GM12891 (cell line): ENCODE measurements around the gene TFAP2D.

Source experiments
- DNase-seq: peaks from one replicate; pipeline ENCODE4 v3.0.0; 2011; ENCODE audit warnings: low spot score; ENCODE audit not compliant: insufficient read length
- FAIRE-seq: peaks from 2 replicates; lab custom pipeline; 2011; peaks lifted over from hg19 to GRCh38; lab: Jason Lieb, UNC
- PAX5 ChIP-seq: IDR thresholded peaks from 2 replicates; pipeline ENCODE4 v1.6.1; 2011; ENCODE audit warnings: low read length, moderate library complexity, mild to moderate bottlenecking; ENCODE audit not compliant: insufficient read depth, severe bottlenecking
- POLR2A ChIP-seq: IDR thresholded peaks from 2 replicates; pipeline ENCODE4 v1.6.1; 2011; ENCODE audit warnings: low read depth, low read length, control low read depth
- POLR2AphosphoS5 ChIP-seq: IDR thresholded peaks from 2 replicates; pipeline ENCODE4 v1.6.1; 2011; ENCODE audit warnings: low read depth, low read length, control low read depth
- POU2F2 ChIP-seq: IDR thresholded peaks from 2 replicates; pipeline ENCODE4 v1.6.1; 2011; ENCODE audit warnings: low read depth, mild to moderate bottlenecking, control low read depth, low read length, moderate library complexity
- SPI1 ChIP-seq: IDR thresholded peaks from 2 replicates; pipeline ENCODE4 v1.6.1; 2011; ENCODE audit warnings: low read depth, low read length, control low read depth
- TAF1 ChIP-seq: IDR thresholded peaks from 2 replicates; pipeline ENCODE4 v1.6.1; 2011; ENCODE audit warnings: low read depth, low read length, control low read depth

TFAP2D gene

GRCh38 chr6:50816115-50816675, 102.9 kb downstream of the TFAP2D start:
- TF ChIP-seq POU2F2 (no peak), POLR2AphosphoS5 (no peak), SPI1 (no peak), POLR2A (no peak)
- DNase-seq (peak; percentile 37), FAIRE-seq (no peak)

GRCh38 chr6:50816947-50817645, 103.8 kb downstream of the TFAP2D start:
- FAIRE-seq (no peak), DNase-seq (no peak)
- no peak for TF ChIP-seq SPI1
- no peak for TF ChIP-seq POLR2AphosphoS5
- TF ChIP-seq TAF1 = no peak
- no peak for TF ChIP-seq POU2F2
- TF ChIP-seq PAX5 = no peak
- TF ChIP-seq POLR2A = no peak

- FAIRE-seq = no peak
- no peak for TF ChIP-seq PAX5
- TF ChIP-seq TAF1 = no peak
- TF ChIP-seq POU2F2 = no peak
- DNase-seq = no peak
These were observed 104.3 kb downstream of the TFAP2D start for GRCh38 chr6:50817646-50817950.

GRCh38 chr6:50818020-50818419, 104.7 kb downstream of the TFAP2D start:
- TF ChIP-seq SPI1 = no peak
- TF ChIP-seq POLR2AphosphoS5 = no peak
- TF ChIP-seq POLR2A = no peak
- TF ChIP-seq PAX5 = no peak
- no peak for TF ChIP-seq TAF1
- no peak for TF ChIP-seq POU2F2
- no peak for FAIRE-seq
- DNase-seq = no peak

- FAIRE-seq = no peak
- DNase-seq = no peak
- no peak for TF ChIP-seq PAX5
- TF ChIP-seq POU2F2 = no peak
- no peak for TF ChIP-seq POLR2AphosphoS5
- no peak for TF ChIP-seq POLR2A
- TF ChIP-seq SPI1 = no peak
- no peak for TF ChIP-seq TAF1
These were observed 105.3 kb downstream of the TFAP2D start, which contains the start of gene TFAP2B for GRCh38 chr6:50818673-50819072. TSS of gene TFAP2B (plus strand) at chr6:50818871. CDS start at chr6:50818892, 21 bp downstream.

GRCh38 chr6:50819466-50819903, 106.2 kb downstream of the TFAP2D start:
- FAIRE-seq (no peak), DNase-seq (no peak)
- TF ChIP-seq TAF1 = no peak
- no peak for TF ChIP-seq POLR2AphosphoS5
- TF ChIP-seq SPI1 = no peak
- TF ChIP-seq POU2F2 = no peak
- TF ChIP-seq POLR2A = no peak
- no peak for TF ChIP-seq PAX5

GRCh38 chr6:50819904-50820868, 106.9 kb downstream of the TFAP2D start:
- no peak for FAIRE-seq

GRCh38 chr6:50820869-50821264, 107.5 kb downstream of the TFAP2D start:
- TF ChIP-seq PAX5 (no peak), POLR2AphosphoS5 (no peak), POLR2A (no peak), TAF1 (no peak), SPI1 (no peak), POU2F2 (no peak)
- DNase-seq = no peak

More at GRCh38 chr6:50819904-50820868, 106.9 kb downstream of the TFAP2D start:
- no peak for DNase-seq
- TF ChIP-seq TAF1 = no peak

GRCh38 chr6:50821441-50822077, 108.2 kb downstream of the TFAP2D start:
- TF ChIP-seq TAF1 = no peak
- no peak for TF ChIP-seq POU2F2
- TF ChIP-seq SPI1 = no peak
- TF ChIP-seq POLR2A = no peak
- TF ChIP-seq PAX5 = no peak
- TF ChIP-seq POLR2AphosphoS5 = no peak
- FAIRE-seq (no peak), DNase-seq (no peak)

More at GRCh38 chr6:50820869-50821264, 107.5 kb downstream of the TFAP2D start:
- FAIRE-seq = no peak
